Measurements from ENCODE around the gene EIF4A3. TPM values are rescaled to one million over a fixed set of nuclear protein-coding genes. Genes with fewer than 3 reads are reported as not detected.

Gene EIF4A3
- total RNA-seq, 1 experiment from 2014 or later, result 155 TPM

GRCh38 chr17:80124351-80124981 lies 22.5 kb downstream of the EIF4A3 start:
- H3K4me3 ChIP-seq (ENCODE audit: low read depth, low read length, poor library complexity, severe bottlenecking), result no peak overlapping the region
- no TSS peak for BruUV-seq (replicated peaks)
- DNase-seq (ENCODE audit: low spot score), result no peak
- TF ChIP-seq CTCF (conservative IDR thresholded peaks at IDR 0.05; ENCODE audit: low read depth, low read length), result peak; percentile 39
- TF ChIP-seq EZH2 (IDR thresholded peaks at IDR 0.05; ENCODE audit: borderline replicate concordance, low read depth, low read length, poor library complexity, severe bottlenecking), result no peak
- no peaks in the 10 kb centered on the region for H3K36me3 ChIP-seq (ENCODE audit: insufficient read depth, low read length, poor library complexity, severe bottlenecking)
- intact Hi-C loops (cut with micrococcal nuclease; ENCODE audit: unreplicated experiment), result no loop called here
- H3K4me1 ChIP-seq (ENCODE audit: insufficient read depth, low read length, poor library complexity, severe bottlenecking), result no peaks in the 10 kb centered on the region
- no peaks in the 10 kb centered on the region for H3K9me3 ChIP-seq (ENCODE audit: low read depth, low read length, poor library complexity, severe bottlenecking)
- H3K27me3 ChIP-seq (replicated peaks; ENCODE audit: insufficient read depth, low read depth, low read length, poor library complexity), result peaks cover 5% of the 10 kb centered on the region
- CTCF ChIA-PET, result interaction anchor here (1.7 kb wide), 1 partner anchor 23 kb away, joined by 5 read pairs; the partner anchor contains the start of gene GAA
- H3K27ac ChIP-seq (ENCODE audit: low read depth, low read length, poor library complexity, severe bottlenecking), result no peak overlapping the region
- POLR2A ChIA-PET (ENCODE audit: low non-redundant PET), result no interaction called here

- ChIA-PET POLR2A (ENCODE audit: low non-redundant PET) (no interaction called here), CTCF (interaction anchor here (1.7 kb wide), 1 partner anchor 22 kb away, joined by 5 read pairs; the partner anchor contains the start of gene GAA)
- BruUV-seq (replicated peaks), result no TSS peak
- H3K9me3 ChIP-seq (ENCODE audit: low read depth, low read length, poor library complexity, severe bottlenecking), result no peaks in the 10 kb centered on the region
- H3K4me3 ChIP-seq (ENCODE audit: low read depth, low read length, poor library complexity, severe bottlenecking), result no peak overlapping the region
- H3K36me3 ChIP-seq (ENCODE audit: insufficient read depth, low read length, poor library complexity, severe bottlenecking), result no peaks in the 10 kb centered on the region
- TF ChIP-seq EZH2 (IDR thresholded peaks at IDR 0.05; ENCODE audit: borderline replicate concordance, low read depth, low read length, poor library complexity, severe bottlenecking) (no peak), CTCF (conservative IDR thresholded peaks at IDR 0.05; ENCODE audit: low read depth, low read length) (no peak)
- H3K27me3 ChIP-seq (replicated peaks; ENCODE audit: insufficient read depth, low read depth, low read length, poor library complexity), result peaks cover 5% of the 10 kb centered on the region
- H3K27ac ChIP-seq (ENCODE audit: low read depth, low read length, poor library complexity, severe bottlenecking), result no peak overlapping the region
- no peaks in the 10 kb centered on the region for H3K4me1 ChIP-seq (ENCODE audit: insufficient read depth, low read length, poor library complexity, severe bottlenecking)
- DNase-seq (ENCODE audit: low spot score), result no peak
- intact Hi-C loops (cut with micrococcal nuclease; ENCODE audit: unreplicated experiment), result no loop called here
Measured at GRCh38 chr17:80123791-80124190, 23.1 kb downstream of the EIF4A3 start.

GRCh38 chr17:80122926-80123505 lies 23.9 kb downstream of the EIF4A3 start:
- Histone ChIP-seq H3K27ac (ENCODE audit: low read depth, low read length, poor library complexity, severe bottlenecking) (no peak overlapping the region), H3K4me1 (ENCODE audit: insufficient read depth, low read length, poor library complexity, severe bottlenecking) (no peaks in the 10 kb centered on the region), H3K36me3 (ENCODE audit: insufficient read depth, low read length, poor library complexity, severe bottlenecking) (no peaks in the 10 kb centered on the region), H3K27me3 (replicated peaks; ENCODE audit: insufficient read depth, low read depth, low read length, poor library complexity) (no peaks in the 10 kb centered on the region), H3K9me3 (ENCODE audit: low read depth, low read length, poor library complexity, severe bottlenecking) (no peaks in the 10 kb centered on the region), H3K4me3 (ENCODE audit: low read depth, low read length, poor library complexity, severe bottlenecking) (no peak overlapping the region)
- DNase-seq (ENCODE audit: low spot score), result no peak
- POLR2A ChIA-PET (ENCODE audit: low non-redundant PET), result no interaction called here
- intact Hi-C loops (cut with micrococcal nuclease; ENCODE audit: unreplicated experiment), result no loop called here
- TF ChIP-seq CTCF (conservative IDR thresholded peaks at IDR 0.05; ENCODE audit: low read depth, low read length), result no peak
- TF ChIP-seq EZH2 (IDR thresholded peaks at IDR 0.05; ENCODE audit: borderline replicate concordance, low read depth, low read length, poor library complexity, severe bottlenecking), result no peak
- BruUV-seq (replicated peaks), result no TSS peak
- CTCF ChIA-PET, result no interaction called here
